ENCODE data around the gene KXD1.

KXD1 gene

GRCh38 chr19:18558604-18559003, 934 bp downstream of the KXD1 start:
- TF ChIP-seq, protein P1, sequence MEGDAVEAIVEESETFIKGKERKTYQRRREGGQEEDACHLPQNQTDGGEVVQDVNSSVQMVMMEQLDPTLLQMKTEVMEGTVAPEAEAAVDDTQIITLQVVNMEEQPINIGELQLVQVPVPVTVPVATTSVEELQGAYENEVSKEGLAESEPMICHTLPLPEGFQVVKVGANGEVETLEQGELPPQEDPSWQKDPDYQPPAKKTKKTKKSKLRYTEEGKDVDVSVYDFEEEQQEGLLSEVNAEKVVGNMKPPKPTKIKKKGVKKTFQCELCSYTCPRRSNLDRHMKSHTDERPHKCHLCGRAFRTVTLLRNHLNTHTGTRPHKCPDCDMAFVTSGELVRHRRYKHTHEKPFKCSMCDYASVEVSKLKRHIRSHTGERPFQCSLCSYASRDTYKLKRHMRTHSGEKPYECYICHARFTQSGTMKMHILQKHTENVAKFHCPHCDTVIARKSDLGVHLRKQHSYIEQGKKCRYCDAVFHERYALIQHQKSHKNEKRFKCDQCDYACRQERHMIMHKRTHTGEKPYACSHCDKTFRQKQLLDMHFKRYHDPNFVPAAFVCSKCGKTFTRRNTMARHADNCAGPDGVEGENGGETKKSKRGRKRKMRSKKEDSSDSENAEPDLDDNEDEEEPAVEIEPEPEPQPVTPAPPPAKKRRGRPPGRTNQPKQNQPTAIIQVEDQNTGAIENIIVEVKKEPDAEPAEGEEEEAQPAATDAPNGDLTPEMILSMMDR (IDR thresholded peaks at IDR 0.05) = no peak

- TF ChIP-seq, protein P1 (IDR thresholded peaks at IDR 0.05) = no peak
Observed at GRCh38 chr19:18559685-18560084, 2.0 kb downstream of the KXD1 start.

DNA sequence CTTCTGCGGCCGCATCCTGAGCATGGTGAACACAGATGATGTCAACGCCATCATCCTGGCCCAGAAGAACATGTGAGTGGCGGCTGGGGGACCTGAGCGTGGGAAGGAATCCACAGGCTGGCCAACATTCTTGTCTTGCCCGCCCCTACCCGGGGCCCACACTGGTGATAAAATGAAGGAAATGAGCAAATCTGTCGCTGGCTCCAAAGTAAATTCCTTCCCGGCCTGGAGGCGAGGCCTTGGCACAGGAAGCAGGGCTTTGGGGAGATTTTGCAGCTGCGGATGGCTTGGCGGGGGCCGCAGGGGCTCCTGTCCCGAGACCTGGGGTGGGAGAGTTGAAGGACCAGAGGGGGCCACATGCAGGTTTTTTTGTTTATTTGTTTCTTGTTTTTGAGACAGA, 4.4 kb downstream of the KXD1 start:
- TF ChIP-seq, protein P1 (IDR thresholded peaks at IDR 0.05) = no peak

GRCh38 chr19:18566953-18567352, 9.3 kb downstream of the KXD1 start:
- TF ChIP-seq, protein P1 (IDR thresholded peaks at IDR 0.05) = no peak

DNA sequence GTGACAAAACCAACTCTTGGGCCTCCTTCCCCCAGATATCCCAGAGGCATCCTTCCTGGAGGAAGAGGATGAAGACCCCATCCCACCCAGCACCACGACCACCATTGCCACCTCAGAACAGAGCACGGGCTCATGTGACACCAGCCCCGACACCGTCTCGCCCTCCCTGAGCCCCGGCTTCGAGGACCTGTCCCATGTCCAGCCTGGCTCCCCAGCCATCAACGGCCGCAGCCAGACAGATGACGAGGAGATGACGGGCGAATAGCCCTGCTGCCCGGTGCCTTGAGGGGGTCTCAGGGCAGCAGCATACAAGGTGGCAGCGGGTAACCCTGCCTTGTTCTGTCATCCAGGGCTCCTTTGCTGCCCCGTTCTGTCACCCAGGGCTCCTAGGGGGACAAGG, 10.7 kb downstream of the KXD1 start:
- TF ChIP-seq, protein P1 (IDR thresholded peaks at IDR 0.05) = no peak

- TF ChIP-seq, protein P1 (IDR thresholded peaks at IDR 0.05) = no peak
Observed at GRCh38 chr19:18571564-18572344, 14.1 kb downstream of the KXD1 start, which contains the start of gene UBA52. Gene UBA52 (plus strand): TSS chr19:18571857. CDS start chr19:18573301, 1,444 bp downstream.

- TF ChIP-seq, protein P1 (IDR thresholded peaks at IDR 0.05) = no peak
Observed at GRCh38 chr19:18574691-18575291, 17.1 kb downstream of the KXD1 start.

Data from LNCAP (cell line).